Measurements from ENCODE around the gene TSNAXIP1.
"Not testable (repeated sequence)": the region's sequence is repeated elsewhere in the genome, so short reads cannot be mapped to it uniquely, and the experiment has no call there.

Gene TSNAXIP1

GRCh38 chr16:67837190-67837589 lies 30.5 kb downstream of the TSNAXIP1 start:
- DNase-seq: not testable (repeated sequence)

GRCh38 chr16:67837811-67838210 lies 31.1 kb downstream of the TSNAXIP1 start:
- no peak for DNase-seq

- DNase-seq: no peak
Observed at GRCh38 chr16:67841198-67841815, 34.6 kb downstream of the TSNAXIP1 start.

GRCh38 chr16:67841816-67842508 lies 35.3 kb downstream of the TSNAXIP1 start, which contains the start of gene THAP11:
TSS of gene THAP11 (plus strand) at chr16:67842320. CDS start at chr16:67842555, 235 bp downstream.
- peak; percentile 95 for DNase-seq

GRCh38 chr16:67842509-67843342 lies 36.0 kb downstream of the TSNAXIP1 start:
- DNase-seq: peak; percentile 62

GRCh38 chr16:67843343-67843765 lies 36.7 kb downstream of the TSNAXIP1 start:
- no peak for DNase-seq

- DNase-seq: no peak
Observed at GRCh38 chr16:67844497-67844896, 37.8 kb downstream of the TSNAXIP1 start.

GRCh38 chr16:67845291-67846062 lies 38.8 kb downstream of the TSNAXIP1 start:
- no peak for DNase-seq

- no peak for DNase-seq
Observed at GRCh38 chr16:67846063-67846319, 39.3 kb downstream of the TSNAXIP1 start.

GRCh38 chr16:67846320-67847063 lies 39.8 kb downstream of the TSNAXIP1 start, which contains the start of gene NUTF2:
TSS of gene NUTF2 (plus strand) at chr16:67846933. CDS start at chr16:67865131, 18,198 bp downstream.
- DNase-seq: peak; percentile 96

GRCh38 chr16:67847064-67847861 lies 40.6 kb downstream of the TSNAXIP1 start, which contains the start of gene CENPT:
TSS of gene CENPT (minus strand) at chr16:67847693. CDS start at chr16:67833859, 13,834 bp downstream.
- DNase-seq: no peak

GRCh38 chr16:67848118-67848517 lies 41.4 kb downstream of the TSNAXIP1 start:
- DNase-seq: no peak

GRCh38 chr16:67853670-67854069 lies 47.0 kb downstream of the TSNAXIP1 start:
- DNase-seq: no peak

- no peak for DNase-seq
Observed at GRCh38 chr16:67855789-67856188, 49.1 kb downstream of the TSNAXIP1 start.

GRCh38 chr16:67856927-67857546 lies 50.3 kb downstream of the TSNAXIP1 start:
- no peak for DNase-seq

GRCh38 chr16:67857547-67858233 lies 51.0 kb downstream of the TSNAXIP1 start:
- peak; percentile 33 for DNase-seq

- no peak for DNase-seq
Observed at GRCh38 chr16:67858500-67858899, 51.8 kb downstream of the TSNAXIP1 start.

- DNase-seq: no peak
Observed at GRCh38 chr16:67860589-67861398, 54.1 kb downstream of the TSNAXIP1 start.

- no peak for DNase-seq
Observed at GRCh38 chr16:67861877-67862276, 55.2 kb downstream of the TSNAXIP1 start.
